ENCODE measurements around the gene WDR33. TPM values are rescaled to one million over a fixed set of nuclear protein-coding genes. Genes with fewer than 3 reads are reported as not detected.
"Not testable (repeated sequence)": the region's sequence is repeated elsewhere in the genome, so short reads cannot be mapped to it uniquely, and the experiment has no call there.

WDR33 gene
- polyA plus RNA-seq, 3 donors, result 50.9 to 64.1 (median 55.3) TPM

DNA sequence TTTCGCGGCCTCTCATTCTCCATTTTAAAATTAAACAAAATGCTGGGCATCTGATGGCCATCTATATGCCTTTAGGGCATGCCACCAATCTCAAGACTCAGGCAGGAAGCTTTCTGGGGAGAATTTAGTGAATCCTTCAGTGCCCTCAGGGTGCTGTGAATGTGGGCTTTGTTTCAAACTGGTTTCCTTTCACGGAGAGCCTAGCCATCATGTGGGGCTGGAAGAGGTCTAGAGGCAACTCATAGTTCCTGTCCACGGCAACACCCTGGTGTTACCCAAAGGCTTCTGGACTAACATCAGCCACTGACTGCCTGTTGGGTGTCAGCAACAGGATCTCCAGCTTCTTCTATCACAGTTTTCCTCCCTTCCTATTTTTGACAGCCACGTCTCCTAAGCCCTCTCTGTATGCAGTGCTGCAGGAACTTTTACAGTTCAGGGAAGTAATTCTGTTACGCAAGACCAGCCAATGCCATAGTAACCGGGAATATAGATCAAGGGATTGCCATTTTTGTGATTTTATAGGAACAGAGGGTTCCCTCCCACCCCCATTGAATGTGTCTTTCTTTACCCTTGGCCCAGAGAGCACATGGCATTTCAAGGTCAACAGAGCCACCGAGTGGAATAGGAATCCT is 7.9 kb upstream of the WDR33 start:
- no peak for DNase-seq (ENCODE audit: extremely low read depth in 1 of 11, low read depth in 9 of 11, low spot score in 4 of 11)

GRCh38 chr2:127818241-127818640 is 7.3 kb upstream of the WDR33 start:
- no peak for DNase-seq (ENCODE audit: extremely low read depth in 1 of 11, low read depth in 9 of 11, low spot score in 4 of 11)

GRCh38 chr2:127814677-127815076 is 3.7 kb upstream of the WDR33 start:
- DNase-seq (ENCODE audit: extremely low read depth in 1 of 11, low read depth in 9 of 11, low spot score in 4 of 11), result no peak

GRCh38 chr2:127812441-127812840 is 1.5 kb upstream of the WDR33 start:
- not testable (repeated sequence) for DNase-seq (ENCODE audit: extremely low read depth in 1 of 11, low read depth in 9 of 11, low spot score in 4 of 11)

DNA sequence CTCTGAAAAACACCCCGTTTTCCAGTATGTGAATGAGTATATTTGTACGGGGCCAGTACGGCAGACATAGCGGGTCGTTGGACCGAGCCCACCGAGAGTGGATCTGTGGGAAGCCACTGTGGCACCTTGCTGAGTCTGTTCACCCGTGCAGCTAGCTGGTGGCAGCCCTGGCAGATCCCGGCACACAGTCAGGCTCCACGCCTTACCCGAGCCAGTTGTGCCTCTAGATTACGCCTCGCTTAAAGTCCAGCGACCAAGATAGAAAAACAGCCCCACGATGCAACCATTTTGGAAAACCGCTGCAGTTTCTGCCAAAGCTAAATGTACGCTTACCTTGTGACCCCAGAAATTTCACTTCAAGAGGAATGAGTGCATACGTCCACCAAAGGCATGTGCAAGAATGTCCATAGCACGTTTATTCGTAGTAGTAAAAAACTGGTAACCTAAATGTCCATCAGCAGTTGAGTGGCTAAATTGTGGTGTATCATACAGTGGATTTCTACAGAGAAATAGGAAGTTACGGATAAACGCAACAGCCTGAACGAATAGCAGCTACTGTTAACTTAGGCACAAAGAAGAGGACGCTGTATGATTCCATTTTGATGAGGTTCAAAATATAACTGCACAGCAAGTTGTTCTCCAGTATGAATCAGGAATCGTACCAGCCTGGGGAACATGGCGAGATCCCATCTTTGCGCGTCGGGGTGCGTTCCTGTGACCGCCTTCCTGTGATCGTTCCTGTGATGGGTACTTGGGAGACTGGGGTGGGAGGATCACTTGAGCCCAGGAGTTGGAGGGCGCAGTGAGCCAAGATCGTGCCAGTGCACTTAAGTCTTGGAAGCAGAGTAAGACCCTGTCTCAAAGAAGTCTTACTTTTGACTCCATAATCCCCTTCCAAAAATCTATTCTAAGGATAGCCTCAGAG is 688 bp upstream of the WDR33 start:
- DNase-seq (ENCODE audit: extremely low read depth in 1 of 11, low read depth in 9 of 11, low spot score in 4 of 11), result peak in 6 of 11 donors; percentile 6 to 51 (median 30)

- DNase-seq (ENCODE audit: extremely low read depth in 1 of 11, low read depth in 9 of 11, low spot score in 4 of 11), result peak in 8 of 11 donors; percentile 13 to 56 (median 22)
Measured at GRCh38 chr2:127810156-127810618, 784 bp downstream of the WDR33 start.

GRCh38 chr2:127807678-127808353 is 3.2 kb downstream of the WDR33 start:
- no peak for DNase-seq (ENCODE audit: extremely low read depth in 1 of 11, low read depth in 9 of 11, low spot score in 4 of 11)

DNA sequence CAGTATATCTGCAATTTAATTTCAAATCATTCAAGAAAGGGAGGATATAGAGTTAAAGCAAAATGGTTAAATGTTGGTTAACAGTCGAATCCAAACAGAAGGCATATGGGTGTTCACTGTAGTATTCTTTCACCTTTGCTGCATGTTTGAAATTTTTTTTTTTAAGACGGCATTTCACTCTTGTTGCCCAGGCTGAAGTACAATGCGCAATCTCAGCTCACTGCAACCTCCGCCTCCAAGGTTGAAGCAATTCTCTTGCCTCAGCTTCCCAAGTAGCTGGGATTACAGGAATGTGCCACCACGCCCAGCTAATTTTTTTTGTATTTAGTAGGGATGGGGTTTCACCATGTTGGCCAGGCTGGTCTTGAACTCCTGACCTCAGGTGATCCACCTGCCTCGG is 4.1 kb downstream of the WDR33 start:
- DNase-seq (ENCODE audit: extremely low read depth in 1 of 11, low read depth in 9 of 11, low spot score in 4 of 11), result not testable (repeated sequence)

GRCh38 chr2:127805491-127805890 is 5.5 kb downstream of the WDR33 start:
- no peak for DNase-seq (ENCODE audit: extremely low read depth in 1 of 11, low read depth in 9 of 11, low spot score in 4 of 11)

DNA sequence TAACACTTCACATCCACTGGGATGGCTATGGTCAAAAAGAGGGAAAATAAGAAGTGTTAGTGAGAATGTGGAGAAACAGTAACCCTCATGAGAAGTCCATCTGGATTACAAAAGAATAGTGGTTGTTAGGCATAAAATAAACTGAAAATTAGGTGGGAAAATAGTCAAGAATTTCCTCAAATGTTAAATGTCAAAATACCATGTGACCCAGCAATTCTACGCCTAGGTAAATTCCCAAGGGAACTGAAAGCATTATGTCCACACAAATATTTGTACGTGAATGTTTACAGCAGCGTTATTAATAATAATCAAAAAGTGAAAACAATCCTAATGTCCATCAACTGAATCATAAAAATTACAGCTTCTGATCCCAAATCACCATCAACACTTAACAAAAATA is 11.0 kb downstream of the WDR33 start:
- no peak for DNase-seq (ENCODE audit: extremely low read depth in 1 of 11, low read depth in 9 of 11, low spot score in 4 of 11)

GRCh38 chr2:127796389-127796788 is 14.6 kb downstream of the WDR33 start:
- DNase-seq (ENCODE audit: extremely low read depth in 1 of 11, low read depth in 9 of 11, low spot score in 4 of 11), result no peak

DNA sequence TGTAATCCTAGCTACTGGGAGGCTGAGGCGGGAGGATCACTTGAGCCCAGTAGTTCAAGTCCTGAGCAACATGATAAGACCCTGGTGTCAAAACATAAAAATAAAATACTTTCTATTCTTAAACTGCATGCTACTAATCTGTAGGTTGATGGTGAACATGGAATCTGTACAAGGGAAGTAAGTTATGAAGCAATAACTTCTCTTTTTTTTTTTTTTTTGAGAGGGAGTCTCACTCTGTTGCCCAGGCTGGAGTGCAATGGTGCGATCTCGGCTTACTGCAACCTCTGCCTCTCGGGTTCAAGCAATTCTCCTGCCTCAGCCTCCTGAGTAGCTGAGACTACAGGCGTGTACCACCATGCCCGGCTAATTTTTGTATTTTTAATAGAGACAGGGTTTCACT is 16.1 kb downstream of the WDR33 start:
- not testable (repeated sequence) for DNase-seq (ENCODE audit: extremely low read depth in 1 of 11, low read depth in 9 of 11, low spot score in 4 of 11)

DNA sequence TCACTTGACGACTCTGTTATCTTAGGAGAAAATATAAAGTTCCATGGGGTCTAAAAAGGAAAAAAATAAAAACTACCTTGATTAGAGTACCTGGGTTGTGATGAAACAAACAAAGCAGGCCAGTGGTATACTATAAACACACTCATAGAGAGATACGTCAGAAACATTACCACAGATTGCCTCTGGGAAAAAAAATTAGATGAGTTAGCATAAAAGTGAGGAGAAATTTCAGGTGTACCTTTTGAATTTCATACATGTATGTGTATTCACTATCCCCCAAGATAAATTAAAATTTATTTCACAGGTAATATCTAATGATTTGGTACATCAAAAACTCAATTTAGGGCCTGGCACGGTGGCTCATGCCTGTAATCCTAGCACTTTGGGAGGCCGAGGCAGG is 18.2 kb downstream of the WDR33 start:
- no peak for DNase-seq (ENCODE audit: extremely low read depth in 1 of 11, low read depth in 9 of 11, low spot score in 4 of 11)

GRCh38 chr2:127790694-127791529 is 20.1 kb downstream of the WDR33 start:
- DNase-seq (ENCODE audit: extremely low read depth in 1 of 11, low read depth in 9 of 11, low spot score in 4 of 11), result no peak

GRCh38 chr2:127786048-127786809 is 24.7 kb downstream of the WDR33 start:
- no peak for DNase-seq (ENCODE audit: extremely low read depth in 1 of 11, low read depth in 9 of 11, low spot score in 4 of 11)

- DNase-seq (ENCODE audit: extremely low read depth in 1 of 11, low read depth in 9 of 11, low spot score in 4 of 11), result no peak
Measured at GRCh38 chr2:127784965-127785518, 25.9 kb downstream of the WDR33 start.

DNA sequence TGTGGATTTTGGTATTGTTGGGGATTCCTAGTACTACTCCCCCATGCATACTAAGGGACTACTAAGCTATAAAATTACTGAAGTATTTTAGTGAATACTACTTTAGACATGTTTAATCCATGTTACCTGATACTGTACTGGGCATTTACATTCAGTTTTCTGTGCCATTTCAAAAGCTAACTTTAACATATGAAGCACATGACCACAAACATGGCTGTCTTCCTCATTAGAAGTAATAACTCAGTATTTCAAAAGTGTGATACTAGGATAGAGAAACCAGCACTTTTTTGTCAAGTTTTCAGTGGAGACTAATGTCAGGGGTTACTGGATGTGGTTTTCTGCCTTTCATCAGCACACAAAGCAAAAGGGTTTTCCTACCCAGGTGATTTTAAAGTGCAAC is 27.9 kb downstream of the WDR33 start:
- DNase-seq (ENCODE audit: extremely low read depth in 1 of 11, low read depth in 9 of 11, low spot score in 4 of 11), result no peak

DNA sequence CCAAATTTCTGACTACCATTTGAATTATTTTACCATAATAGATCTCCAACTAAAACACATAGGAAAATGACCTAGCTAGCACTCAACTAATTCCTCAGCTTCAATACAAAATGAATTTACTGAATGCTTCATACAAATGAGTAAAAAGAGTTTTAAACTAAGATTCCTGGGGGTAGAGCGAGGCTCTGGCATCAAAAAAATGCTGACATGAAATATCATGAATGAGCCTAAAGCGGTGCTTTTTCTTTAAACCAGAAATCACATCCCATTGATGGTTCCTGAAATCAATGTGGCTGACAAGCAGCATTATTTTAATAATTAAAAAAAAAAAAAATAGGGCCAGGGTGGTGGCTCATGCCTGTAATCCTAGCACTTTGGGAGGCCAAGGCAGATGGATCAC is 32.1 kb downstream of the WDR33 start:
- DNase-seq (ENCODE audit: extremely low read depth in 1 of 11, low read depth in 9 of 11, low spot score in 4 of 11), result no peak

Data from renal cortex interstitium (tissue), 11 donors.